BE2C (cell line): ENCODE data around the gene COPZ2.
A peak's percentile ranks its signal among the peaks of the same experiment; 100 is the strongest.
"Not testable (repeated sequence)": the region's sequence is repeated elsewhere in the genome, so short reads cannot be mapped to it uniquely, and the experiment has no call there.

Experiments
- DNase-seq: peaks from one replicate; pipeline ENCODE4 v3.0.0-alpha.2; 2020
- H3K27me3 ChIP-seq: fragments of 250-450 bp; sonication (Bioruptor Pico); 2 replicates; pipeline ENCODE4 v1.5.1; 2020; ENCODE audit warnings: mild to moderate bottlenecking
- H3K36me3 ChIP-seq: fragments of 250-450 bp; sonication (Bioruptor Pico); 2 replicates; pipeline ENCODE4 v1.5.1; 2020; ENCODE audit warnings: mild to moderate bottlenecking
- H3K4me1 ChIP-seq: fragments of 250-450 bp; sonication (Bioruptor Pico); 2 replicates; pipeline ENCODE4 v1.5.1; 2020
- H3K4me3 ChIP-seq: 2 replicates; pipeline ENCODE4 v1.5.1; 2011; ENCODE audit warnings: low read depth, low read length
- H3K9me3 ChIP-seq: fragments of 250-450 bp; sonication (Bioruptor Pico); 2 replicates; pipeline ENCODE4 v1.5.1; 2020
- TF ChIP-seq, protein P1 (sequence below): IDR thresholded peaks from 2 replicates; pipeline ENCODE4 v1.5.1; 2012; ENCODE audit warnings: mild to moderate bottlenecking, low read depth, low read length

The COPZ2 gene

DNA sequence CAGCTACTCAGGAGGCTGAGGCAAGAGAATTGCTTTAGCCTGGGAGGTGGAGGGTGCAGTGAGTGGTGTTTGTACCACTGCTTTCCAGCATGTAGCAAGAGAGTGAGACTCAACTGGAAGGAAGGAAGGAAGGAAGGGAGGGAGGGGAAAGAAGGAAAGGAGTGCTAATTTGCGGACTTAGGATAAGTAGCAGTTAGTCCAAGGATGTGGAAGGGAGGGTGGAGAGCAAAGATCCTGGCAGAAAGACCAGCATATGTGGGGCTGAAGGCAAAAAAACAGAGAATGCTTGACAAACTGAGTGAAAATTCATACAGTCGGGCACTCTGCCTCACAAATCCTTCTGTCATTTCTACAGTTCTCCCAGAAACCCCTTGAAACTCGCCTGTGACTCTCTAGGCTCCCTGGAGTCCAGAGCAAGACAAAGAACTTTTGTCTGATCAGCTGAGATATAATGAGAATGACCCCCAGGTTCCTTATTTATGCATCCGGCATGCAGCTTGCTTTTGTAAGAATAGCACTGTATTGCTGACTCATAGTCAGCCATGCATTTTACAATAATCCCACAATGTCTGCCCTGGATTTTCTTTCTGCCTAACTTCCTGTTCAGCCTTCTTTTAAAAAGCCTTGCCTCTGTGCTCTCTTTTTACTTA lies 35.2 kb downstream of the COPZ2 start:
- TF ChIP-seq, protein P1, sequence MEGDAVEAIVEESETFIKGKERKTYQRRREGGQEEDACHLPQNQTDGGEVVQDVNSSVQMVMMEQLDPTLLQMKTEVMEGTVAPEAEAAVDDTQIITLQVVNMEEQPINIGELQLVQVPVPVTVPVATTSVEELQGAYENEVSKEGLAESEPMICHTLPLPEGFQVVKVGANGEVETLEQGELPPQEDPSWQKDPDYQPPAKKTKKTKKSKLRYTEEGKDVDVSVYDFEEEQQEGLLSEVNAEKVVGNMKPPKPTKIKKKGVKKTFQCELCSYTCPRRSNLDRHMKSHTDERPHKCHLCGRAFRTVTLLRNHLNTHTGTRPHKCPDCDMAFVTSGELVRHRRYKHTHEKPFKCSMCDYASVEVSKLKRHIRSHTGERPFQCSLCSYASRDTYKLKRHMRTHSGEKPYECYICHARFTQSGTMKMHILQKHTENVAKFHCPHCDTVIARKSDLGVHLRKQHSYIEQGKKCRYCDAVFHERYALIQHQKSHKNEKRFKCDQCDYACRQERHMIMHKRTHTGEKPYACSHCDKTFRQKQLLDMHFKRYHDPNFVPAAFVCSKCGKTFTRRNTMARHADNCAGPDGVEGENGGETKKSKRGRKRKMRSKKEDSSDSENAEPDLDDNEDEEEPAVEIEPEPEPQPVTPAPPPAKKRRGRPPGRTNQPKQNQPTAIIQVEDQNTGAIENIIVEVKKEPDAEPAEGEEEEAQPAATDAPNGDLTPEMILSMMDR: no peak
- no peaks in the 10 kb centered on the region for H3K27me3 ChIP-seq
- H3K4me3 ChIP-seq: peak overlapping the region; percentile 10
- no peaks in the 10 kb centered on the region for H3K36me3 ChIP-seq
- peak; percentile 43 for DNase-seq
- H3K9me3 ChIP-seq: no peaks in the 10 kb centered on the region
- H3K4me1 ChIP-seq: peaks cover 59% of the 10 kb centered on the region

DNA sequence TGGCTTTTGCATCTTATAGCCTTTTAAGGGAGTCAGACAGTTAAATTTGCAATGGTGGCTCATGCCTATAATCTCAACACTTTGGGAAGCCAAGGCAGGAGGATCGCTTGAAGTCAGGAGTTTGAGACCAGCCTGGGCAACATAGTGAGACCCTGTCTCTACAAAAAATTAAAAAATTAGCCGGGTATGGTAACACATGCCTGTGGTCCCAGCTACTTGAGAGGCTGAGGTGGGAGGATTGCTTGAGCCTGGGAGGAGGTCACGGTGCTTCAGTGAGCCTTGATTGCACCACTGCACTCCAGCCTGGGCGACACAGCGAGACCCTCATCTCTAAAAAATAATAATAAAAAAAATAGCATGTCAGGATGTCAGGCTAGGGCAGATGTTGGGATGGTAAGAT lies 35.9 kb downstream of the COPZ2 start:
- DNase-seq: not testable (repeated sequence)
- peaks cover 63% of the 10 kb centered on the region for H3K4me1 ChIP-seq

DNA sequence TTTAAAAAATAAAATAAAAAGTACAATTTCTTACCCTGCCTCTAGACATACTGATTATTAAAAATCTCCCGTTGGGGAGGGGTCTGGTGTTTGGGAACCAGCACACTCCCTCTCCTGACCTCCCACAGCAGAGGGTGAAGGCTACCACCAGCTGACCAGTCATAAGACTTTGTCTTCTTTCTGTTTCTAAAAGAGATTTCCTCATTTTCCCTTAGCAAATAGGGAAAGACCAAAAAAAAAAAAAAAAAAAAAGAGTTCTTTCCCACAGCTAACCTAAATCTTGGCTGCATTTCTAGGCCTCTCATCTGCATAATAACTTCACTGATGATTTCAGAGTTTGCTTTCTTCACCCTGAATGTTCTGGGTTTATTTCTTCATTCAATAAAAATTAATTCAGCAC lies 36.4 kb downstream of the COPZ2 start:
- Histone ChIP-seq H3K9me3 (no peaks in the 10 kb centered on the region), H3K4me1 (peaks cover 66% of the 10 kb centered on the region), H3K36me3 (no peaks in the 10 kb centered on the region), H3K27me3 (no peaks in the 10 kb centered on the region), H3K4me3 (no peak overlapping the region)
- TF ChIP-seq, protein P1: no peak
- DNase-seq: no peak

More for the DNA sequence above, 35.9 kb downstream of the COPZ2 start:
- not testable (repeated sequence) for H3K36me3 ChIP-seq, H3K27me3 ChIP-seq, H3K4me3 ChIP-seq, H3K9me3 ChIP-seq

DNA sequence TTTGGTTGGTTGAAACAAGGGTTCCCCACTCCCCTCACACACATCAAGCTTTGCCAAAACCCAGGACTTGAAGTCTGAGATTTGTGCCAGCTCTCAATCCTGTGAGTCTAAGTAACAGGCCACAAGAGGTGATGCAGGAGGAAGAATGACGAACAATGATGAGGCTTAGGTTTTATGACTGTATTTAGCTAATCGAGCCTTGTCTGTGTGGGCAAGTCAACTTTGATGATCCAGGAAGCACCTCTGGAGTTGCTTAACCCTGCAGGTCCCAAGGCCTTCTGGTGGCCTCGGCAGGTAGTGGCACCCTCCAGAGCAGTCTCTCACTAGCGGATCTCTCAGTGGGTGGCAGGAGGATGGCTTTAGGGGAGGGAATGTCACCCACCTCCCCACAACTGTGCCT lies 38.0 kb downstream of the COPZ2 start:
- no peaks in the 10 kb centered on the region for H3K27me3 ChIP-seq
- H3K9me3 ChIP-seq: no peaks in the 10 kb centered on the region
- H3K4me1 ChIP-seq: peaks cover 70% of the 10 kb centered on the region
- no peaks in the 10 kb centered on the region for H3K36me3 ChIP-seq
- H3K4me3 ChIP-seq: no peak overlapping the region
- DNase-seq: no peak
- TF ChIP-seq, protein P1: no peak

DNA sequence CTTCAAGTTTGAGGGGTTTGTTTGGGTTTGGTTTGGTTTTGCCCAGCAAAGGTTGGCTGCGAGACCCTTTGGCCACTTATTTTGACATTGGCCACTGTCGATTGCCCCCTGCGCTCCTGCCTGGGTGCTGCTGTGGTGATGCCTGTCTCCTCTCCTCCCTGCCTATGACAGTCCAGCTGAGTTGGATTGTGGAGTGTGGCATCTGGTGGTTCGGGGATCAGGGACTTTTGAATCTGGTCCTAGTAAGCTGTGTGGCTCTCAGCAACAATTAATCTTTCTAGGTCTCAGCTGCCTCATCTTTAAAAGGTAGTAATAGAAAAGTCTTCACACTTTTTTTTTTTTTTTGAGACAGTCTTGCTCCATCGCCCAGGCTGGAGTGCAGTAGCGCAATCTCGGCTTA lies 39.6 kb downstream of the COPZ2 start:
- peaks cover 79% of the 10 kb centered on the region for H3K4me1 ChIP-seq
- H3K36me3 ChIP-seq: no peaks in the 10 kb centered on the region
- DNase-seq: no peak
- no peak overlapping the region for H3K4me3 ChIP-seq
- no peaks in the 10 kb centered on the region for H3K27me3 ChIP-seq
- TF ChIP-seq, protein P1: no peak
- no peaks in the 10 kb centered on the region for H3K9me3 ChIP-seq

DNA sequence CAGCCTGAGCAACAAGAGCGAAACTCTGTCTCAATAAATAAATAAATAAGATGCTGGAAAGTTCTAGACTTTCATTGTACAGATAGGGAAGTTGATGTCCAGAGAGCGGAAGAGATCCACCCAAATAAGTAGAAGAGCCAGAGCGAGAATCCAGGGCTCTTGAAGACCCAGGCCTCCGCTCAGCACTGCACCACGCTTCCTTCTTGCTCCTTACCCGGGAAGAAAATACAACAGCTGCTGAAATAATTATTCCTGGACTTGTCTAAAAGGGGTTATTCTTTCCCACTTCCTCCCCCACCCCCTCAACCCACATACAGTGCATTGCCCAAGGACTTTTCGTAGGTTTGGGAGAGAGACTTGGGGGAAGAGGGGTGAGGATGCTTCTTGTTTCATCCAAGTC lies 40.0 kb downstream of the COPZ2 start:
- DNase-seq: no peak
- Histone ChIP-seq H3K9me3 (no peaks in the 10 kb centered on the region), H3K4me1 (peaks cover 83% of the 10 kb centered on the region), H3K36me3 (no peaks in the 10 kb centered on the region), H3K27me3 (no peaks in the 10 kb centered on the region), H3K4me3 (no peak overlapping the region)
- TF ChIP-seq, protein P1: no peak
